ENCODE data around the gene DGKZ.

DNA sequence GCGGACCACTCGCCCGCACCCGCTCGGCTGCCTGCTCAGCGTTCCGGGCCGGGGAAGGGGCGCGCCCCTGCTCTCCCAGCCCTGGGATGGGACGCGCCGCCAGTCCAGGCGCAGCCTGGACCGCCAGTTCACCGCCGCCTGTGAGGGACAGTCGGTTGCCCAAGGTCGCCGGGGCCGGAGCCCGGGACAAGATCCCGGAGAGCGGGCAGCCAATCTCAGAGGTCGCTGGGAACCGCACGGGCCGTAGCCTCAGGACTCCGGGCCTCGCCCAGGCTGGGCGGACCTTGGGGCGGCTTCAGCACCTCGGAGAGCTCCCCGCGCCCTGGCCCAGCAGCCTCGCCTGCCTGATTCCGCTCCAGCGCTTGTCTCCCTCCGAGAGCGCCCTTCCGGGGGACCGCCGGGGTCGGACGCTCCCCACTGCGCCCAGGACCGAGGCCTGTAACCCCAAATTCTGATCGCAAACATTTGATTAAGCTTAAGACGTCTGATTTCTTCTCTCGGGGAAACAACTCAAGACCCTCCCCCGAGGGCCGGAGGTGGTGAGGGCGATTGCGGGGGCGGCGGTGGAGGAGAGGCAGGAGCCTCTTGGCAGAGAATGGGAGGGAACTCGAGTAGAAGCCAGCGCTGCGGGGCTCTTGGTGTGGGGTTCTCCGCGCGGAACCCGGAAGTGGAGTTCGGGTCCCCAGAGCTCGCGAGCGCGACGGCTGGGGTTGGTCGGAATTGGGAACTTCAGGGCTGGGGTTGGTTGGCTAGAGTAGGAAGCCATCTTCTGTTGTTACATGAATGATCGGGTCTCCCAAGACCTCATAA is 45.4 kb downstream of the DGKZ start:
- TF ChIP-seq POLR2A (IDR thresholded peaks at IDR 0.05), result no peak
- TF ChIP-seq, protein P1, sequence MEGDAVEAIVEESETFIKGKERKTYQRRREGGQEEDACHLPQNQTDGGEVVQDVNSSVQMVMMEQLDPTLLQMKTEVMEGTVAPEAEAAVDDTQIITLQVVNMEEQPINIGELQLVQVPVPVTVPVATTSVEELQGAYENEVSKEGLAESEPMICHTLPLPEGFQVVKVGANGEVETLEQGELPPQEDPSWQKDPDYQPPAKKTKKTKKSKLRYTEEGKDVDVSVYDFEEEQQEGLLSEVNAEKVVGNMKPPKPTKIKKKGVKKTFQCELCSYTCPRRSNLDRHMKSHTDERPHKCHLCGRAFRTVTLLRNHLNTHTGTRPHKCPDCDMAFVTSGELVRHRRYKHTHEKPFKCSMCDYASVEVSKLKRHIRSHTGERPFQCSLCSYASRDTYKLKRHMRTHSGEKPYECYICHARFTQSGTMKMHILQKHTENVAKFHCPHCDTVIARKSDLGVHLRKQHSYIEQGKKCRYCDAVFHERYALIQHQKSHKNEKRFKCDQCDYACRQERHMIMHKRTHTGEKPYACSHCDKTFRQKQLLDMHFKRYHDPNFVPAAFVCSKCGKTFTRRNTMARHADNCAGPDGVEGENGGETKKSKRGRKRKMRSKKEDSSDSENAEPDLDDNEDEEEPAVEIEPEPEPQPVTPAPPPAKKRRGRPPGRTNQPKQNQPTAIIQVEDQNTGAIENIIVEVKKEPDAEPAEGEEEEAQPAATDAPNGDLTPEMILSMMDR (IDR thresholded peaks at IDR 0.05), result no peak
